Astrocyte of the cerebellum (primary cell): ENCODE data around the gene AIMP1.

ENCODE experiments used
- DNase-seq: peaks from one replicate; pipeline ENCODE4 v3.0.0-alpha.2; 2011; ENCODE audit warnings: low read depth
- H3K4me3 ChIP-seq: 2 replicates; pipeline ENCODE4 v1.5.1; 2011; ENCODE audit warnings: mild to moderate bottlenecking, low read depth, low read length, moderate library complexity
- CTCF ChIP-seq: IDR thresholded peaks from 2 replicates; pipeline ENCODE4 v1.5.1; 2012; ENCODE audit warnings: low read length, low read depth, moderate library complexity, mild to moderate bottlenecking; ENCODE audit errors: missing control alignments
- in situ Hi-C: cut with HindIII; loops from 2 replicates; pipeline ENCODE4 v1.10.0; 2017; ENCODE audit warnings: low sequenced_read_pairs

The AIMP1 gene

GRCh38 chr4:106284227-106284626, 32.1 kb upstream of the AIMP1 start:
- in situ Hi-C loops: no loop called here

DNA sequence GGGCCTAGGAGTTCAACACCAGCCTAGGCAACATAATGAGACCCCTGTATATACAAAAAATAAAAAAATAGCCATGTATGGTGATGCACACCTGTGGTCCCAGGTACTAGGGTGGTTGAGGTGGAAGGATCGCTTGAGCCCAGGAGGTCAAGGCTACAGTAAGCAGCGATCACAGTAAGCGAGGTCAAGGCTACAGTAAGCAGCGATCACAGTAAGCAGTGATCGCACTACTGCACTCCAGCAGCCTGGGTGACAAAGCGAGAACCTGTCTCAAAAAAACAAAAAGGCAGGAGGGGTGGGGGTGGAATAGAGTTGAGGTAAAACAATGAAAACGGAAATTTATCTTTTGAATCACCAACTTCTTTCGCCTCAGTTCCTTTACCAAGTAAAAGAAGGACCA, 29.7 kb upstream of the AIMP1 start:
- H3K4me3 ChIP-seq: no peak overlapping the region

More at GRCh38 chr4:106284227-106284626, 32.1 kb upstream of the AIMP1 start:
- DNase-seq: no peak
- no peak overlapping the region for H3K4me3 ChIP-seq
- no peak for TF ChIP-seq CTCF

DNA sequence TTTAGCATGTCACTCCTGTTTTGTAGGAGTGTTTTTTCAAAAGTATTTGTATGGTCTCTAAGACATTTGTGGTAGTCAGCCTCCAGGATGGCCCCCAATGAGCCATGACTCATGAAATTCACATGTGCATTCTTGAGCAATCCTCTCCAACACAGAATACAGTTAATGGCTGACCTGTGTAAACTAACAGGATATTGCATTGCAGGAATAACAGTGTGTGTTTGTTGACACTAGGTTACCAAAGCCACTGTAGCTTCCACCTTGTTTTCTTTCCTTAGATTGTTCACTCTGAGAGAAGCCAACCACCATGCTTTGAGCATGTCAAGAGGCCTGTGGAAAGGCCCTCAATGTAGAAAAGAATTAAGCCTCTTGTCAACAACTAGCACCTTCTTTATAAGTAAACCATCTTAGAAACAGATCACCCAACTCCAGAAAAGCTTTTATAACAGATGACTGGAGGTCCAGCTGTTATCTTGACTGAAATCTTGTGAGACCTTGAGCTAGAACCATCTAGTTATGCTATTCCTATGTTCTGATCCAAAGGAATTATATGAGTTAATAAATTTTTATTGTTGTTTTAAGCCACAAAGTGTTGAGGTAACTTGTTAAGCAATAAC, 28.9 kb upstream of the AIMP1 start:
- in situ Hi-C loops: no loop called here
- DNase-seq: peak; percentile 77
- no peak for TF ChIP-seq CTCF
- no peak overlapping the region for H3K4me3 ChIP-seq

More for the DNA sequence above, 29.7 kb upstream of the AIMP1 start:
- in situ Hi-C loops: no loop called here
- no peak for DNase-seq
- no peak for TF ChIP-seq CTCF

GRCh38 chr4:106289737-106290136, 26.6 kb upstream of the AIMP1 start:
- in situ Hi-C loops: no loop called here
- no peak for DNase-seq
- no peak for TF ChIP-seq CTCF
- H3K4me3 ChIP-seq: no peak overlapping the region

DNA sequence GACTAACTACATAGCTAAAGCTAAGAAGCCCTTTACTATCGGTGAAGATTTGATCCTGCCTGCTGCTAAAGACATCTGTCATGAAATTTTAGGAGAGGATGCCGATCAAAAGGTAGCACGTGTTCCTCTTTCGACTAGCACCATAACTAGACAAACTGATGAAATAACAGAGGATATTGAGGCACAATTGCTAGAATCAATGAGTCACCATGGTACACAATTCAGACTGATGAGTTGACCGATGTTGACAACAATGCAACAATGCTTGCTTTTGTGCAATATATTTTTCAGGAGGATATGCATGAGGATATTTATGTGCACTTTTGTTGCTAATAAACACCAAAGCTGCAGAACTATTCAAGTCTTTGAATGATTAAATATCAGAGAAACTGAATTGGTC, 24.7 kb upstream of the AIMP1 start:
- in situ Hi-C loops: no loop called here
- TF ChIP-seq CTCF: no peak
- no peak overlapping the region for H3K4me3 ChIP-seq
- no peak for DNase-seq

- no peak for DNase-seq
- TF ChIP-seq CTCF: no peak
- in situ Hi-C loops: no loop called here
- no peak overlapping the region for H3K4me3 ChIP-seq
These were observed 22.3 kb upstream of the AIMP1 start for GRCh38 chr4:106294062-106294461.
